ENCODE measurements around the gene LIMK1.

- TF ChIP-seq ATF2 (CRISPR knock-in tag; IDR thresholded peaks at IDR 0.05) (no peak), POLR2A (IDR thresholded peaks at IDR 0.05; ENCODE audit: insufficient read depth in 1 of 2, low read depth in 2 of 2, low read length in 2 of 2) (no peak), CBFB (CRISPR knock-in tag; IDR thresholded peaks at IDR 0.05) (no peak), CTCF (CRISPR knock-in tag; IDR thresholded peaks at IDR 0.05) (no peak), EP300 (IDR thresholded peaks at IDR 0.05; ENCODE audit: low read depth in 2 of 2, low read length in 2 of 2) (no peak), EP300 (CRISPR knock-in tag; IDR thresholded peaks at IDR 0.05; ENCODE audit: borderline replicate concordance) (no peak), ONECUT2 (CRISPR knock-in tag; IDR thresholded peaks at IDR 0.05) (no peak), FOXK1 (CRISPR knock-in tag; IDR thresholded peaks at IDR 0.05; ENCODE audit: borderline replicate concordance, low read depth) (no peak), FOXP4 (CRISPR knock-in tag; IDR thresholded peaks at IDR 0.05) (no peak), KAT8 (CRISPR knock-in tag; IDR thresholded peaks at IDR 0.05) (no peak)
- TF ChIP-seq, protein P1, sequence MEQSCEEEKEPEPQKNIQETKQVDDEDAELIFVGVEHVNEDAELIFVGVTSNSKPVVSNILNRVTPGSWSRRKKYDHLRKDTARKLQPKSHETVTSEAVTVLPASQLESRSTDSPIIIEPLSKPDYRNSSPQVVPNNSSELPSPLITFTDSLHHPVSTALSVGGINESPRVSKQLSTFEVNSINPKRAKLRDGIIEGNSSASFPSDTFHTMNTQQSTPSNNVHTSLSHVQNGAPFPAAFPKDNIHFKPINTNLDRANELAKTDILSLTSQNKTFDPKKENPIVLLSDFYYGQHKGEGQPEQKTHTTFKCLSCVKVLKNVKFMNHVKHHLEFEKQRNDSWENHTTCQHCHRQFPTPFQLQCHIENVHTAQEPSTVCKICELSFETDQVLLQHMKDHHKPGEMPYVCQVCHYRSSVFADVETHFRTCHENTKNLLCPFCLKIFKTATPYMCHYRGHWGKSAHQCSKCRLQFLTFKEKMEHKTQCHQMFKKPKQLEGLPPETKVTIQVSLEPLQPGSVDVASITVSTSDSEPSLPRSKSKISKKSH (CRISPR knock-in tag; IDR thresholded peaks at IDR 0.05; ENCODE audit: borderline replicate concordance) = no peak
- TF ChIP-seq, protein P2, sequence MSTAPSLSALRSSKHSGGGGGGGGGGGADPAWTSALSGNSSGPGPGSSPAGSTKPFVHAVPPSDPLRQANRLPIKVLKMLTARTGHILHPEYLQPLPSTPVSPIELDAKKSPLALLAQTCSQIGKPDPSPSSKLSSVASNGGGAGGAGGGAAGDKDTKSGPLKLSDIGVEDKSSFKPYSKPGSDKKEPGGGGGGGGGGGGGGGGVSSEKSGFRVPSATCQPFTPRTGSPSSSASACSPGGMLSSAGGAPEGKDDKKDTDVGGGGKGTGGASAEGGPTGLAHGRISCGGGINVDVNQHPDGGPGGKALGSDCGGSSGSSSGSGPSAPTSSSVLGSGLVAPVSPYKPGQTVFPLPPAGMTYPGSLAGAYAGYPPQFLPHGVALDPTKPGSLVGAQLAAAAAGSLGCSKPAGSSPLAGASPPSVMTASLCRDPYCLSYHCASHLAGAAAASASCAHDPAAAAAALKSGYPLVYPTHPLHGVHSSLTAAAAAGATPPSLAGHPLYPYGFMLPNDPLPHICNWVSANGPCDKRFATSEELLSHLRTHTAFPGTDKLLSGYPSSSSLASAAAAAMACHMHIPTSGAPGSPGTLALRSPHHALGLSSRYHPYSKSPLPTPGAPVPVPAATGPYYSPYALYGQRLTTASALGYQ (CRISPR knock-in tag; IDR thresholded peaks at IDR 0.05) = no peak
Observed at GRCh38 chr7:74149071-74149470, 65.5 kb downstream of the LIMK1 start.

All from HepG2 (cell line).